HG02610 (cell line): ENCODE data around the gene DENND1A.

Experiments
- ATAC-seq: cut with Tn5 transposase; IDR thresholded peaks from one replicate; pipeline ENCODE4 v1.9.1; 2021; ENCODE audit warnings: mild to moderate bottlenecking, moderate library complexity; ENCODE audit not compliant: unreplicated experiment

DENND1A gene

DNA sequence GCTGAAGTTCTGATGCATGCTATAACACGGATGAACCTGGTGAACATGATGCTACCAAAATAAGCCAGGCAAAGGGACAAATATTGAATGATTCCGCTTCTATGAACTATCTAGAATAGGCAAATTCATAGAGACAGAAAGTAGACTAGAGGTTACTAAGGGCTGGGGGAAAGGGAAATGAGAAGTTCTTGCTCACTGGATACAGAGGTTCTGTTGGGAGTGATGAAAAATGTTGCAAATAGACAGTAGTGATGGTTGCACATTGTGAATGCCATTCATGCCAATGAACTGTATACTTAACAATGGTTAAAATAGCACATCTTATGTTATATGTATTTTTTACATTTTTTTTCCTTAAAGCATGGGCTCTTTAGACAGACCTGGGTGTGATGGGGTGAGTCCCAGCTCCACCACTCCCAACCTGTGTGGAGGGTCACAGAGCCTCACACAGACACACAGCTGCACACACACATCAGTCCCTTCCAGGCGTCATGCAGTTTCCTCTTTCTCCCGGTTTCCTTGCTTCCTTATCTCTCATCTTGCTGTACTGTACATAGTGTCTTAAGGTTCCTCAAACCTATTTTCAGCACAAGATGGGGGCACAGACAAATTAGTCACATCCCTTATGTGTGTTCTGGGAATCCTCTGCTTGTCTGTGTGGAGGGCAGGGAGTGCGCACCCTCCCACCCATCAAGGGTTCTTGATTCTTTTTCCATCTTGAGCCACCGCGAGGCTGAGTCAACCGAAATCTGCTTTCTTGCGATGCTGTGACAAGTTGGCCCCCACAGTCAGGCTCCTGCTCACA lies 381.0 kb downstream of the DENND1A start:
- ATAC-seq = no peak

DNA sequence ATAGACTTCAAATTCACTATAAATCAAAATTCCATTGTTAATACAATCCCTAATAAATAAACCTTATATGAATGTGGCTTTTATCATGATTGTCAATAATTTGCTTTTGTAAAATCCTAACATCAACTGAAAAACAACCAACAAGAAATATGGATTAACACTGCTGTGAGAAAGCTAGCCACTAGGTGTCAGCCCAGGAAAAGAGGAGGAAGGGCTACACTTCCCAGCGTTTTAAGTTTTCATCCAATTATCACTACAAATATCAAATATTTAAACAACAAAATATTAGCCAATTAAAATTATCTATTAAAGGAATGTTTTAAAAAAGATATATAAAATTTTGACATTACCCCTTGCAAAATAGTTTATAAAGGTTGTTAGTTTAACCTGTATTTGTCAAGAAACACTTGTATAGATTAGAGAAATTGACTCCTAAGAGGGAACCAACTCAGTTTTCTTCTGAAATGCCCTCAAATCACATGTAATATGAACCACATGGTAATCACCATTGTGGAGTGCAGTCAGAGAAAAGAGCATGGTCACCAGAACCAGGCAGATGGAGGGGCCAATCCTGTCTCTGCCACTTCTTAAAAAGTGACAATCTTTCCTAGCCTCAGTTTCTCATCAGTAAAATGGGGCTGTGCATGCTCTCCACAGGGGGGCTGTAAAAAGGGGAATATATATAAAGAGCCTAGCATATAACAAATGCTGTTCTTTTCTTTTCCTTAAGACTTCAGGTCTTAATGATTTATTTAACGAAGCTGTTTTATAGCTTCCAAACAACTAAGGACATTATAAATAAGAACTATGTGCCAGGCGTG lies 385.7 kb downstream of the DENND1A start:
- ATAC-seq = no peak

DNA sequence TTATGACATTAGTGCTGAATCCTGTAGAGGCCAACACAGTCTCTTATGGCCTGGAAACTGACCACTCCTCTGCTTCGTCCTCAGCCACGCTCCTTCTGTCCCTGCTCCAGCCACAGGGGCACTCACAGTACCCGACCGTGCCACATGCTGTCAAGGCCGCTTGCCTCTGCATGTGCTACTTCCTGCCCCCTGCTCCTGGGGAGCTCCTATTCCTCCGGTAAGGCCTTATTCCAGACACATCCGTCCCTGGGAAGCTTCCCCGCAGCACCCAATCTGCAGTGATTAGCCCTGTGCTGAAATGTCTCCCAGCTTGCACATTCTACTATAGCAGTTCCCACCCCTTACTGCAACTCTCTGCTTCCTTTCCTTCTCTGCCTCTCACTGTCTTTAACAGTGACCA lies 386.4 kb downstream of the DENND1A start:
- no peak for ATAC-seq

DNA sequence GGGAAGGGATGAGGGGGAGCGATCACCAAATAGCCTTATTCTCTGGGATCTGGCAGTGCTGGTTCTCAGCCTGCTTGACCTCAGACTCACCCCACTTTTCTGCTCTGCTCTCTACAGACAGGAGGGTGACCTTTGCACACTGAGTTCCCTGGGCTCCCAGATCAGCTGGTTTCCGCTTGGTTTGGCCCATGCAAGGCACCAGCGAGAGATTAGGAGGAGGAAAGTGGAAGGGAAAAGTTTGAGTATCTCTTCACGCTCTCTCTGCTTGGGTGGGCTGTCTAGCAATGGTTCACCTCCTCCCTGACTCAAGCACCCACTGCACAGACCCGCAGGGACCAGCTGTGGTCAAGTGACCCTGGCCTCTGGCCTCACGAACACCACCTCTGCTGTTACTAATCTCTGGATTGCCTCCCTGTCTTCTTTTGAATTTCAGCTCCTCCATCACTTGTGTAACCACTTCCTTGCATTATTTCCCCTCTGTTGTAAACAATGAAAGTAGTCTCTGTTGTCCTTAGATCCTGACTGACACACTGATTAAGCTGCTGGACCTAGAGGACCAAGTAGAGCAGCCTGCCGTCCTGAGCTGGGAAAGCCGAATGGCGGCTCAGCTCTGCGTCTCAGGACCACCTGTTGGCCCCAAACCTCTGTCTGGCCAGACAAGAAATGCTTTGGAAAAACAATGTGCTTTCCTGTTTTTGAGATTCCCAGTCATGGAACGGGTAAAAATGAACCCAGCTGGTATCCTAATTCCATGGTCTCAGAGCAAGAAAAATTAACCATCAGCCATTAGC lies 387.3 kb downstream of the DENND1A start:
- no peak for ATAC-seq

DNA sequence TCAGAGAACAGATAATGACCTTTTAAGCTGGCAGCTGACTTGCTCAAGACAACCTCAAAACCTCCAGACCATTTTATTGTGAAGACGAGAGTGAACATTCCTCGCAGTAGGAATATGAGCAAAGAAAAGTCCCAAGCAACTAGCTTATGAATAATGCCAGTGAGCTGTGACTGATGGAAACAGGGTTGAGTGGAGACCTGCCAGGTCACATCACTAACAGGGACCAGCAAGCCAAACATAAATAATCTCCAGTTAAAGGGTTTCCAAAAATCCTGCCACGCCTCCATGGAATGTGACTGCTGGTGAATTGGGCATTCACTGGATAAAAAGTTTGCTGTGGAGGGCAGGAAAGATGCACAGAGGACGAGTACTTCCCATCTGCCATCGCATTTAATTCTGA lies 388.5 kb downstream of the DENND1A start:
- no peak for ATAC-seq

DNA sequence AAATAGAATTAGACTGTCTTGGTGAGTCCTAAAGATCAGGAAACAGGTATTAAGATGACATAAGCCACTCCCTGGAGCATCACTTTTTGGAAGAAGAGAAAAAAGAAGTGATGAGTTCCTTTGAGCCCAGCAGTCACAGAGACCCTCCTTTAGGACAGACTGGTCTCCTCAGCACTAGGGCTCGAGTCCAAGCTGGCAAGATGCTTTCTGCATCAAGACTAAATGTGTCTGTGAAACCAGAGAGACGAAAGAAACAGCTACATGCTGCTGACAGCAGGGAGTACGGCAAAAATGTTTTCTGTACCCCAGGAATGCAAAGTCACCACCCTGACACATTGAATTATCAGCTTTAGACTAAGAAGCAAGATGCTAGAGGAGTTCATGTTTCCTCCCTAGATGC lies 389.5 kb downstream of the DENND1A start:
- no peak for ATAC-seq

DNA sequence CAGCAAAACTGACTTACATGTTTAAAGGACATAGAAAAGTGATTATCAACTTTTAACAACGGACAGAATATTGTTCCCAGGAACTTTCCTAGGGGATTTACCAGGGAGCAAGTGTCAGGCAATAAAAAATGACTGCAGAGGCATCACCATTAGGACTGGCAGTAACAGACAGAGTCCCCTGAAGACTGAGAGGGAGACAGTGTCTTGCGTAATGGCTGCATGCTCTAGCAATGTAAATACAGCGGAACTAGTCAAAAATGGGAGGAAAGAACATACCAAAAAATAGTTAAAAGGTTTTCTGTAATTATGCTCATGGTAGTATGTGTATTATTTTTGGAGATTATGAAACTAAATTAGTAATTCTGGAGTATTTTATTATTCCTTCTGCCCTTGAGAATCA lies 392.1 kb downstream of the DENND1A start:
- no peak for ATAC-seq

DNA sequence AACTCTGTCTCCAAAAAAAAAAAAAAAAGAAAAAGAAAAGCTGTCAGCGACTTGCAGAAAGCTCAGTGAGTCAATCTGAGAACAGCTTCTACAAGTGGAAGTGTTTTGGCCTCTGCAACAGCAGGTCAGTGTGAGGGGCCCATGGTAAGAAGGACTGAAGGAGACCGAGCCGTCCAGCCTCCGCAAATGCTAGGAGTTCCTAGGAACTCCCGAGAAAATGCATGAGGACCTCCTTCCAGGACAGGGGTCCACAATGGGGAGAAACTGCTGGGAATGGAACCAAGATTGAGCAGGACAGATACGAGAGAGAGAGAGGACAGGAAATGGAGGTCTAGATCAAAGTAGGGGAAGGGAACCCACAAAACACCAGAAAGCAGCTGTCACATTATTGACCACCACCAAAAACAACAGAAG lies 393.5 kb downstream of the DENND1A start:
- ATAC-seq = no peak

DNA sequence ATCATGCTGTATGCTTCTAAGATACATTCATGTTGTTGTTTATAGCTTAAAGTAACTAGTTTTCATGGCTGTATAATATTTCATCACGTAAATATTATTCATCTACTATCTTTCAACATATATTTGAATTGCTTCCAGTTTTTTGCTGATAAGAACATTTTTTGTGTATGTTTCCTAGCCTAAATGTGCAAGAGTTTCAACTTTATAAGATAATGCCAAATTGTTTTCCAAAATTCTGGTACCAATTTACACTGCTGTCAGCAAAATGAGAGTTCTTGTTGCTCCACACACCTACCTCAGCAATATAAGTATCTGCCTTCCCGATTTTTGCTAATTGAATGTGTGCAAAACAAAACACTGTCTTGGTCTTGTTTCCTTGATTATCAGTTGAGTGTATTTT lies 395.6 kb downstream of the DENND1A start:
- no peak for ATAC-seq

DNA sequence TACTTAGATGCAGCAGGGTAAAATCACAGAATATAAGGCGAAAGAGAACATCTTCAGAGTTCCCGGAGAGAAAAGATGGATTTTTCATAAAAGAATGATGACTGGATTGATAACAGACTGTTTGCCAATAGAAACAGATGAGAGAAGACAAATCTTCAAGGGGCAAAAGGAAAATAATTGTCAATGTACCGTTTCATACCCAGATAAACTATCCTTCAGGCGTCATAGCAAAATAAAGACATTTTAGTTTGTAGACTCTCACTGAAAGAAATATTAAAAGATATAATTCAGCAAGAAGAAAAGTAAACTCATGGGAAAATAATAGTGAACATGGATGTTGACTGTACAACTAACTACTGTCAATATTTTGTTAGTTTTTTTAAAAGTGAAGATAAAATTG lies 399.7 kb downstream of the DENND1A start:
- no peak for ATAC-seq

DNA sequence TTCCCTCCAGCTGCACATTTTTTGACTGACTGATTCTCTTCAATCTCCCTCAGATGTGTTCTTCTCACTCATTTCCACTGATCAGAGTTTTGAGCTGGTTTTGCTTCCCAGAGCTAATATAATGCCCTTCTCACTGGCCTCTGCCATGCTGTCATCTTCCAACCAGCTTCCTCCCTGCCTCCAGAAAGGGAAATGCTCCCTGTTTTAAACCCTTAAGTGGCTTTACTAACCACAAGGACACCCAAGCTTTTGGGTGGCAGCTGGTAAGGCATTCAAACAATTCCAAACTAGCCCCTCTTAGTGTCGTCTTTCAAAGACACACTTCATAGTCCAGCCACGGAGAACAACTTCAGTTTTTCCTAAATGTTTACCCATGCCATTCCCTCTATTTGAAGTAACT lies 401.4 kb downstream of the DENND1A start:
- ATAC-seq = no peak

DNA sequence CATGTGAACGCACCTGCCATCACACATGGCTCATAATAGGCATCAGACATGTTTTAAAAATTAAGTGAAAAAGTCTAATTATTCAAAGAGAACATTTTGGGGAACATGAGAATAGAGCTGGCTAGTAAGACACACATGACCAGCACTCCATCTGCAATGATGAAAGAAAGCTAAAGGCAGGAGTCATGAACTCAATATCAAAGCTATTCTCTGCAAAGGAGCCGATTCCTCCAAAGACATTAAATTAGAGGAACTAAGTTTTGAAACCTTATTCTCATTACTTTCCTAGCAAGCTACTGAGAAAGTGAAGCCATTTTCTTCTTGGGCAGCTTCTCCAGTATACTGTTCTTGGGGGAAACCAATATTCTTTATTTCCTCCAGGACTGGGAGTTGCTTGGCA lies 401.9 kb downstream of the DENND1A start:
- no peak for ATAC-seq

DNA sequence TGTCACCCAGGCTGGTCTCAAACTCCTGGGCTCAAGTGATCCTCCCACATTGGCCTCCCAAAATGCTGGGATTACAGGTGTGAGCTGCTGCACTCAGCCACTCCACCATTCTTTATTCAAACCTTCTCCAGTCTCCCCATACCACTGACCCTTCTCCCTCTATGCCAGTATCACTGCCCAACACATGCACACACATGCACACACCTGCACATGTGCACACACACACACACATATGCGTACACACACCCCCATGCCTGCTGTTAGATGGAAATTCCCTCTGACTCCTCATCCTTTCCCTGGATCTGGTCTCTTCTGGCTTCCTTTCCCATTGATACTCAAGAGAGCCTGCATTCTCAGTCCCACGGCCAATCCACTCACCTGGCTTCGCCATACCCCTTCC lies 404.0 kb downstream of the DENND1A start:
- no peak for ATAC-seq

DNA sequence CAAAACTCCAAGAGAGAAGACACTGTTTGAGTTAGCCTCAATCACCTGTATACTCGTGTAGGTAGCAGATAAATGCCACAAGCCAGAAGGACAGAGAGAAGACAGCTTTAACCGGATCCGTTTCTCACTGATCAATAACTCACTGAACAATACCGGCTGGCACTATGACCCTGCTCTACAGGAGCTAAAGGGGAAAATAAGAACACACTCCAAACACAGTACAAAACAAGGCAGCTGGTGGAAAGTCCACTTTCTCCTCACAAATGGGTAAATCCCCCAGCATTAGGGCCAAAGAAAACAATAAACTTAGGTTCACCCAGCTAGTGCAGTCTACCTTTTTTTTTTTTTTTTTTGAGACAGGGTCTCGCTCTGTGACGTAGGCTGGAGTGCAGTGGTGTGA lies 404.5 kb downstream of the DENND1A start:
- no peak for ATAC-seq

DNA sequence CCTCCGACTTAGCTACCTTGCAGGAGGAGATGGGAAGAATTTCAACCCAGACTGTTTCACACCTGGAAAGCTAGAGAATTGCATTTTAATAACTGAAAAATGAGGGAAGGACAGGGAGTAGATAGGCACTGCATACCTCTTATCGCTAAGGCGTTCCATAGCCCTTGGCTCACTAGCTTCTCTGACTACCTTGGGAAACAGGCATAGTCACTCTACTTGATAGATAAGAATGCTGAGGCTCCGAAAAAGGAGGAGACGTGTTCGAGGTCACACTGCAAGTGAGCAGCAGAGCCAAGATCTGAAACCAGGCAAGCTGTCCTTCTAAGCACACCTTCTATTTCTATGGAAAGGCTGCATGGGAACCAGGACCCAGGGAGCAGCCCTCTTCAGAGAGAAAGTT lies 405.1 kb downstream of the DENND1A start:
- no peak for ATAC-seq

DNA sequence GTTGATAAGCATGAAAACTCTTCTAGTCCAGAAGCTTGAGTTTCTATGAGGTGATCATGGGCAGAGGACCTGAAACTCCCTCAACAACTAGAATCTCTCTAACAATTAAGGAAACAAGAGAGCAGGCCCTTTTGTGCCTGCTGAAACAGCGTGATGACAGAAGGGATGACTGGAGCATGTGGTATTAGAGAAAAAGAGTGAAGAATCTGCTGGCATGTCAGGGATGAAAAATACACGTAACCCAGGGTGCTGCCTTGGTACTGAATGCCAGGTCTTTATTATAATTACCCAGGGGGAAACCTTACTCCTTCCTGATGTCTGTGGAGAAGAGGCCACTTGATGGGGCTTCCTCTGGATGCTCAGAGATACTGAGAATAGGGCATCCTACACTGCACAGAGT lies 406.1 kb downstream of the DENND1A start:
- no peak for ATAC-seq

DNA sequence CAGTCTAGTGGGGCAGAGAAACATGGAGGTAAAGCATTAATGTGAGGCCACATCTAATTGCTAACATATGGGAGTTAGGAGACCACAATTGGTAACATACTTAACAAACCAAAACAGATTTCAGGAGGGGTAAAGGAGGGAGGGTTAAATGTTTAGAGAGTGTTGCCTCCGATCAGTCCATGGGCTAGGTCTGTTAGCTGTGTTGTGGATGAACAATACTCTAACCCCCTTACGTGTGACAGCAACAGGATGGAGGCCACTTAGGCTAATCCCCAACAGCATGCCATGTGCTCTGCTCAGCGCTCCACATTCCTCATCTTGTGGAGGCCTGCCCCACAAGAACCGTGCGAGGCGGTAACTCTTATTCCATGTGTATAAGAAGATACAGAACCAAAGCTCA lies 406.9 kb downstream of the DENND1A start:
- no peak for ATAC-seq

DNA sequence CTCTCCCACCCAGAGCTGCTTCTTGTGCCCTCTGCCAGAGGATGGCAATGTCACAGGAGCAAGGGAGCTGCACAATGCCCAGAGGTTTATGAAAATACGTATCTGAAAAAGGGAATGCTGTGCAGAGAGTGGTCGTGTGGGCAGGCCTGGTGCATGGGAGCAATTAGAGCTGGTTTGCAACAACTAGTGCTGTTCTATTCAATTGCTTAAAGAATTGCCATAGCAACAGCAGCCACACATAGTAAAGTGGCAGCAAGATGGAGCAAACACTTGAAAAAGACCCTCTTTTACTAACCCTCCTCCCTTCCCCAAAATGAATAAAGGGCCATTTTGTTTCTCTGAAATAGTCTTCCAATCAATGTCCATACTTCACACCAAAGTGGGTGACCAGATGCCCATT lies 407.7 kb downstream of the DENND1A start:
- ATAC-seq = no peak

DNA sequence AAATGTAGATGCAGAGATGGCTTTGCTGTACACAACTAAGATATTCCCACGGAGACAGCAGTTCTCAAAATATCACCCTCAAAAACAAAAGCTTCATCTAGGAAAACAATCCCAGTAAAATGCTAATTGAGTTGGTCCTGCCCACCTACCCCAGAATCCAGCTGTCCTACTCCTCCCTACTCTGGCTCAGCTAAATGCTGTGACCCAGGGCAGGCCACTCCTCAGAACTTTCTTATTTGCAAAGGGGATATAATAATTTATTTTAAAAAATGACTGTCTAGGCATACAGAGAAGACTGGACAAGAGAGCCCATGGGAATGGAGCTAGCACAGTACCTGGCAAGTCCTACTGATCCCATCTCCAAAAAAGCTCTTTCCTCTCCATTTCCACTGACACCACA lies 411.6 kb downstream of the DENND1A start:
- no peak for ATAC-seq

DNA sequence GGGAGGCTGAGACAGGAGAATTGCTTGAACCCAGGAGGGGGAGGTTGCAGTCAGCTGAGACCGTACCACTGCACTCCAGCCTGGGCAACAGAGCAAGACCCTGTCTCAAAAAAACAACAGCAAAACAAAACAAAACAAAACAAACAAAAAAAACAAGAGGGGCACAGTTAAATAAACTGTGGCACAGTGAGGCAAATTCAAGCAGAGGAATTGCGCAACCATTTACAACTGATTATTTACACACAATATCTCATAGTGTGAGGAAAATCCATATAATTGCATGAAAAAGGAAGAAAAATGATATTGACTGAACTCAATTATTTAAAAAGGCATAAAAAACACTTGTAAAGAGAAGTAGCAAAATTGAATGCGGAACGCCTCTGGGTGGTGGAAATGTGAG lies 412.4 kb downstream of the DENND1A start:
- ATAC-seq = no peak

DNA sequence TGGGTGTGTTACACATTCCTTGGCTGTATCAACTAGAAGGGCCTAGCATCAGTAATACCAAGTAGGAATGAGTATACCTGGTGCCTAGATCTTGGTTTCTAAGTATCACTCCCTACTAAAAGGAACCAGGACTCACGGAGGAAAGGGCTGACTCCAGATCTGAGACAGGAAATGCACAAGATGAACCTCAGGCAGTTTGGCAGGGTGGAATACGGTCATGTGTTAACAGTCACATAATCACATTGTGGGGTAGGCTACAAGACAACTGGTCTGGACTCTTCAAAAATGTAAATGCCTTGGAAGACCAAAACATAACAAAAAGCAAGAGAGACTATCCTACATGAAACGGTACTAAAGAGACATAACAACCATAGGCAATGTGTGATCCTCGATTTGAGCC lies 415.2 kb downstream of the DENND1A start:
- no peak for ATAC-seq

DNA sequence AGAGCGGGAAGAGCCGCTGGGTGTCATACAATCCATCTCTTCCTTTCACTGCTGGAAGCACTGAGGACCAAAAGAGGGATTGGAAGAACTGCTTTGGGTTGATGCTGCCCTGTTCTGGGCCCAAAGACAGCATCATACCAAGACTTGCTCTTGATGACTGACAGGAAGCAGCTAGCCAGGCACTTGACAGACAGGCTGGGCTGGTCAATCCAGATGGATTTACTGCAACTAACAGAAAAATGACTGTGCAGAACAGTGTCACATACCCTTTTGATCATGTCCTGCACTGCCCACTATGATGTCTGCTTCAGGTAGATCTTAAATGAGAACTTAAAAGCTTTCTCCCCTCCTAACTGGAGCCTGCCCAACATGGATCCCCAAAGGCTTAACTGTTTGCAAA lies 416.4 kb downstream of the DENND1A start:
- no peak for ATAC-seq
